Aorta (tissue), 5 donors: ENCODE measurements around the gene PIK3CG. TPM values are rescaled to one million over a fixed set of nuclear protein-coding genes. Genes with fewer than 3 reads are reported as not detected.

Source experiments
- ATAC-seq: fragments of 200-7000 bp; cut with Tn5 transposase; one replicate; pipeline ENCODE4 v1.9.1; 2022; ENCODE audit warnings: moderate library complexity; ENCODE audit not compliant: low FRiP score
- DNase-seq, 2 donors: peaks; one replicate each; pipeline ENCODE4 v3.0.0-alpha.2; 2020
- H3K27ac ChIP-seq, 2 donors: one replicate each; pipeline ENCODE4 v1.5.1; 2013; ENCODE audit warnings: low read length in 2 of 2, mild to moderate bottlenecking in 2 of 2, moderate library complexity in 2 of 2, control low read depth in 1 of 2, inconsistent platforms in 1 of 2, low read depth in 1 of 2
- H3K27me3 ChIP-seq, 2 donors: one replicate each; pipeline ENCODE4 v1.6.1; 2013; ENCODE audit warnings: control low read depth in 1 of 2, low read length in 1 of 2, mild to moderate bottlenecking in 1 of 2, moderate library complexity in 1 of 2; ENCODE audit not compliant: insufficient read depth in 2 of 2, control insufficient read depth in 1 of 2
- H3K36me3 ChIP-seq, 2 donors: one replicate each; pipeline ENCODE4 v1.6.1; 2013; ENCODE audit warnings: control low read depth in 1 of 2, low read length in 1 of 2, mild to moderate bottlenecking in 1 of 2; ENCODE audit not compliant: insufficient read depth in 2 of 2, control insufficient read depth in 1 of 2
- H3K4me1 ChIP-seq, 2 donors: one replicate each; pipeline ENCODE4 v1.6.1; 2013; ENCODE audit warnings: low read length in 2 of 2, control low read depth in 1 of 2, mild to moderate bottlenecking in 1 of 2, moderate library complexity in 1 of 2; ENCODE audit not compliant: insufficient read depth in 2 of 2, control insufficient read depth in 1 of 2
- H3K4me3 ChIP-seq, 2 donors: one replicate each; pipeline ENCODE4 v1.5.1; 2013; ENCODE audit warnings: low read length in 2 of 2, control low read depth in 1 of 2, mild to moderate bottlenecking in 1 of 2
- H3K9me3 ChIP-seq: one replicate; pipeline ENCODE4 v1.6.1; 2013; ENCODE audit warnings: mild to moderate bottlenecking, low read length; ENCODE audit not compliant: control insufficient read depth
- WGBS, 2 donors: extraction: QIAGEN DNeasy Blood & Tissue Kit; methylation state at CpG; one replicate each; pipeline ENCODE4 v1.1.7; 2013; 5-methylcytosine and 5-hydroxymethylcytosine counted together
- intact Hi-C, 2 donors: fragments of 100-400 bp; cut with DNase I; formaldehyde crosslinking; loops; one replicate each; pipeline versions ENCODE4 v1.14.2 to v1.15.0; 2022
- polyA plus RNA-seq, 2 donors: library from polyadenylated mRNA; stranded (reverse); fragments of 200-250 nt; gene quantifications; one replicate each; pipeline ENCODE4 v1.2.3, GENCODE V29; 2013
- total RNA-seq, 2 donors: library from RNA; stranded (reverse); fragmentation: NEBNext Ultra II Directional; extraction: Animal tissue kit (Norgen Biotek cat#: 25700); gene quantifications; one replicate each; pipeline ENCODE4 v1.2.1, GENCODE V29; 2021
- donor health status: healthy with polysubstance abuse.
- donor health status: Bipolar disorder and iron deficiency.
- donor health status: DM: no; HTN: no; CAD: no.
- donor health status: DM: no; HTN: no; CAD: no.
- donor health status: DM: yes; HTN: yes; CAD: no.

The PIK3CG gene
- total and polyA plus RNA-seq, 4 donors = 0.23 to 11.8 (median 3.7) TPM

- intact Hi-C loops = no loop called here
- WGBS, 2 donors = 74 to 83% methylated on average over 5 of the region's 5 CpGs
- no peaks in the 10 kb centered on the region for H3K36me3 ChIP-seq
- H3K27ac ChIP-seq = no peak overlapping the region
- DNase-seq = no peak
- peaks cover 1% of the 10 kb centered on the region for H3K9me3 ChIP-seq
- no peaks in the 10 kb centered on the region for H3K27me3 ChIP-seq
- H3K4me3 ChIP-seq = no peak overlapping the region
- ATAC-seq = no peak
- no peaks in the 10 kb centered on the region for H3K4me1 ChIP-seq
Measured at GRCh38 chr7:106866298-106867281, 1.5 kb downstream of the PIK3CG start.

- WGBS, 2 donors = 97 to 98% methylated on average over 54 of the region's 54 CpGs
- no peak for ATAC-seq
- Histone ChIP-seq H3K4me3 (no peak overlapping the region), H3K27me3 (no peaks in the 10 kb centered on the region), H3K4me1 (no peaks in the 10 kb centered on the region), H3K36me3 (no peaks in the 10 kb centered on the region), H3K9me3 (peaks cover 1% of the 10 kb centered on the region), H3K27ac (no peak overlapping the region)
- peak in 1 of 2 donors; percentile 74 for DNase-seq
- intact Hi-C loops = no loop called here
Measured at GRCh38 chr7:106867641-106868351, 2.7 kb downstream of the PIK3CG start.

DNA sequence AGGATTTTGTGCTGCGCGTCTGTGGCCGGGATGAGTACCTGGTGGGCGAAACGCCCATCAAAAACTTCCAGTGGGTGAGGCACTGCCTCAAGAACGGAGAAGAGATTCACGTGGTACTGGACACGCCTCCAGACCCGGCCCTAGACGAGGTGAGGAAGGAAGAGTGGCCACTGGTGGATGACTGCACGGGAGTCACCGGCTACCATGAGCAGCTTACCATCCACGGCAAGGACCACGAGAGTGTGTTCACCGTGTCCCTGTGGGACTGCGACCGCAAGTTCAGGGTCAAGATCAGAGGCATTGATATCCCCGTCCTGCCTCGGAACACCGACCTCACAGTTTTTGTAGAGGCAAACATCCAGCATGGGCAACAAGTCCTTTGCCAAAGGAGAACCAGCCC is 3.3 kb downstream of the PIK3CG start:
- Histone ChIP-seq H3K27ac (no peak overlapping the region), H3K36me3 (no peaks in the 10 kb centered on the region), H3K4me1 (no peaks in the 10 kb centered on the region), H3K9me3 (peaks cover 1% of the 10 kb centered on the region), H3K27me3 (no peaks in the 10 kb centered on the region), H3K4me3 (no peak overlapping the region)
- WGBS, 2 donors = 95 to 96% methylated on average over 20 of the region's 20 CpGs
- ATAC-seq = no peak
- DNase-seq = no peak
- intact Hi-C loops = no loop called here

DNA sequence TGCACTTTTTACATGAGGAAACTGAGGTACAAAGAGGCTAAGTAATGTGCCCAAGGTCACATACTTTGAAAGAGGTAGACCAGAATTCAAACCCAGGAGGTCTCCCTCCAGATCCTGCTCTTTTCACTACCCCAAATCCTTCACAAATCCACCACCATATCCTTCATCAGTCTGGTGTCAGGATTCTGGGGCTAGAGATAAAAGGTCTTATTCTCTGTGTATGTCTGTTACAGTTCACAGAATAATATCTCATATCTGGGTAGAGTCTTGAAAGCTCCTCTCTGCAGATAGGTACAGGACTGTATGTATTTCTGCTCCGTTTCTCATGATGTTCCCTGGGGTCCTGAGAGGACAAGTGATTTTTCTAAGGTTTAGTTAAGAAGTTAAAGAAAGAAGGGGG is 4.9 kb downstream of the PIK3CG start:
- Histone ChIP-seq H3K4me1 (no peaks in the 10 kb centered on the region), H3K4me3 (no peak overlapping the region), H3K9me3 (peaks cover 1% of the 10 kb centered on the region), H3K27me3 (no peaks in the 10 kb centered on the region), H3K36me3 (no peaks in the 10 kb centered on the region), H3K27ac (no peak overlapping the region)
- 43 to 85% methylated on average over 1 of the region's 1 CpG for WGBS, 2 donors
- intact Hi-C loops = no loop called here
- ATAC-seq = no peak
- DNase-seq = no peak

- ATAC-seq (no peak), DNase-seq (no peak)
- intact Hi-C loops = no loop called here
- no peak overlapping the region for H3K27ac ChIP-seq
- H3K4me3 ChIP-seq = no peak overlapping the region
- H3K27me3 ChIP-seq = no peaks in the 10 kb centered on the region
- no peaks in the 10 kb centered on the region for H3K4me1 ChIP-seq
- WGBS, 2 donors = 38 to 56% methylated on average over 3 of the region's 3 CpGs
- H3K36me3 ChIP-seq = no peaks in the 10 kb centered on the region
- peaks cover 1% of the 10 kb centered on the region for H3K9me3 ChIP-seq
Measured at GRCh38 chr7:106870528-106870927, 5.4 kb downstream of the PIK3CG start.

DNA sequence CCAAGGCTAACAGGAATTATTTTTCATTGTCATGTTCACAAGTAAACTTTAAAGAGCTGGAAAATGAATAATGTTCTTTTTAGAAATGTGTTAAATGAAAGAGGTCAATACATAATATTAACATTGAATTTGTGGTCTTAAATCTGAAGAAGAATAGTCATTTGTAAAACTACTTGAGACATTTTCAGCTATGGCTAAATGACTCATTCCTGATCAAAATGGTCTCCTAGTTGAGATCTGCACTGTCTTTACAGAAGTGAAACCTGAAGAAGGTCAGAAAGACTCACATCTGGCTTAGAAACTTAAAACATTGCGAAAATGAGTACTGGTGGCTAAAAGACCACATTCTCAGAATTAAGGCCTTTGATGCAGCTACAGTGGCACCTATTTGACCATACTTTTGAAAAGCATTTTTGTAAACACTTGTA is 5.9 kb downstream of the PIK3CG start:
- 80 to 85% methylated on average over 1 of the region's 1 CpG for WGBS, 2 donors
- intact Hi-C loops = no loop called here
- H3K9me3 ChIP-seq = peaks cover 1% of the 10 kb centered on the region
- no peak overlapping the region for H3K4me3 ChIP-seq
- no peak for DNase-seq
- no peaks in the 10 kb centered on the region for H3K36me3 ChIP-seq
- no peaks in the 10 kb centered on the region for H3K4me1 ChIP-seq
- no peaks in the 10 kb centered on the region for H3K27me3 ChIP-seq
- no peak for ATAC-seq
- H3K27ac ChIP-seq = no peak overlapping the region

DNA sequence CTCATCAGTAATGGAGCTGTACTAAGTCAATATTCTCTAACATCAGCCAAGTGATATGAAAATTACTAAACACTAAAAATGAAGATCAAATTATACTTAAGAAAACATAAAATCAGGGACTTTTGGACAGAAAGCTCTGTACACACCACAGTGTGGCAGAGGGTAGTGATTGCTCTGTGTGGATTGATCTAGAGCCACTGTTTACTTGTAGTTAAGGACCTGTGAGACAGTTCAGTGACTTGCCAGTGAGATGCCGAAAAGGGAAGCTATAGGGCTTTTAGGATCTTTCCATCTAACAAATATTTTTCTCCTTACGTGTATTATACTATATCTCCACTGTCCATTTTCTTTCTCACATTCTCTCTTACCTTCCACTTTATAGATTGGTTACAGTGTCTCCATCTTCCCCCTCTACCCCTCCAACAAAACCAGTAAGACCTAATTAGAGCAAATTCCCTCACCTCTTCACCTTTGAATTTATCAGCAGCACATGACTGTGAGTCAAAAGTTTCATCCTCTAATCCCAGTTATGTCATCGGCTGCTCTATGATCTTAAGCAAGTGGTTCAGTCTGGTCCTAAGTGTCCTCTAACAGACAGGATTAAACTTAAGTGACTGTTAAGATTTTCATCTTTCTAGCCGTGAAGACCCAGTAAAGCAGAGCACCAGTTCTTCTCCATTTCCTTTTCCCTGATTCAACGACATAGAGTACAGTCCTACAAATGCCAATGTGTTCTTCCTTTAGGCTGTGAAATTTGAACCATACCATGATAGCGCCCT is 6.9 kb downstream of the PIK3CG start:
- intact Hi-C loops = no loop called here
- WGBS, 2 donors = 83 to 85% methylated on average over 6 of the region's 6 CpGs
- Histone ChIP-seq H3K4me1 (no peaks in the 10 kb centered on the region), H3K27me3 (no peaks in the 10 kb centered on the region), H3K9me3 (peaks cover 1% of the 10 kb centered on the region), H3K36me3 (no peaks in the 10 kb centered on the region), H3K27ac (no peak overlapping the region), H3K4me3 (no peak overlapping the region)
- ATAC-seq (no peak), DNase-seq (no peak)

DNA sequence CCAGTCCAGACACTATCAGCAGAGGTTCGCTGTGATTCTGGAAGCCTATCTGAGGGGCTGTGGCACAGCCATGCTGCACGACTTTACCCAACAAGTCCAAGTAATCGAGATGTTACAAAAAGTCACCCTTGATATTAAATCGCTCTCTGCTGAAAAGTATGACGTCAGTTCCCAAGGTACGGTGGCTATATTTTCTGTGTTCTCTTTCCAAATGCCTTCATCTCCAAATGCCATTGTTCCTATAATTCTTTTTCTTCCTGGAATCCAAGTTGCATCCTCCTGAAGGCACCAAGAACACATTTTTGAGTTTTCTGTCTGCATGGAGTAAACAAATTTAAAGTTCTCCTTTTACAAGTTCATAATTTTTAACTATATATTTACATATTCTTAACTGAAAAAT is 7.7 kb downstream of the PIK3CG start:
- no peak overlapping the region for H3K27ac ChIP-seq
- no peak for DNase-seq
- H3K9me3 ChIP-seq = no peaks in the 10 kb centered on the region
- H3K4me1 ChIP-seq = no peaks in the 10 kb centered on the region
- H3K36me3 ChIP-seq = no peaks in the 10 kb centered on the region
- intact Hi-C loops = no loop called here
- no peak overlapping the region for H3K4me3 ChIP-seq
- WGBS, 2 donors = 84 to 90% methylated on average over 6 of the region's 6 CpGs
- no peaks in the 10 kb centered on the region for H3K27me3 ChIP-seq
- ATAC-seq = no peak
